Esophagus muscularis mucosa (tissue), 3 donors: ENCODE results near the gene TTLL12.

ENCODE experiments used
- CTCF ChIP-seq, 3 experiments: fragments of 200-600 bp in 2 of 3; fragments of 450-650 bp in 1 of 3; sonication (generic) in 2 of 3; IDR thresholded peaks; one replicate each; pipeline ENCODE4 v1.5.1; 2017 to 2019; ENCODE audit warnings: antibody characterized with exemption in 3 of 3, mild to moderate bottlenecking in 2 of 3, moderate library complexity in 1 of 3
- POLR2AphosphoS5 ChIP-seq, 2 donors: sonication (generic); formaldehyde crosslinking; IDR thresholded peaks; one replicate each; pipeline ENCODE4 v1.6.1; 2017; ENCODE audit warnings: antibody characterized with exemption in 2 of 2

GRCh38 chr22:43207849-43208702 is 21.1 kb upstream of the TTLL12 start:
- TF ChIP-seq POLR2AphosphoS5 (IDR thresholded peaks at IDR 0.05) (no peak), CTCF (IDR thresholded peaks at IDR 0.05) (no peak)
